Hepatocyte (in vitro differentiated cells): Measurements from ENCODE around the gene RTN4IP1. TPM values are rescaled to one million over a fixed set of nuclear protein-coding genes. Genes with fewer than 3 reads are reported as not detected.

Experiments
- DNase-seq: peaks from one replicate; pipeline ENCODE4 v3.0.0-alpha.2; 2016; ENCODE audit warnings: low spot score
- H2AFZ ChIP-seq: fragments of 200-600 bp; sonication (generic); 2 replicates; pipeline ENCODE4 v1.6.0; 2016; ENCODE audit warnings: antibody characterized with exemption, mild to moderate bottlenecking
- H3K27ac ChIP-seq: fragments of 200-600 bp; sonication (generic); 2 replicates; pipeline ENCODE4 v1.5.1; 2016; ENCODE audit warnings: mild to moderate bottlenecking
- H3K27me3 ChIP-seq: fragments of 200-600 bp; sonication (generic); 2 replicates; pipeline ENCODE4 v1.6.1; 2016
- H3K36me3 ChIP-seq: fragments of 200-600 bp; sonication (generic); replicated peaks from 2 replicates; pipeline ENCODE4 v1.5.1; 2016; ENCODE audit warnings: low read depth; ENCODE audit not compliant: insufficient read depth
- H3K4me1 ChIP-seq: fragments of 200-600 bp; sonication (generic); 2 replicates; pipeline ENCODE4 v1.5.1; 2016; ENCODE audit warnings: mild to moderate bottlenecking, moderate library complexity; ENCODE audit not compliant: insufficient read depth
- H3K4me2 ChIP-seq: fragments of 200-600 bp; sonication (generic); 2 replicates; pipeline ENCODE4 v1.6.0; 2016
- H3K4me3 ChIP-seq: fragments of 200-600 bp; sonication (generic); 2 replicates; pipeline ENCODE4 v1.5.1; 2016; ENCODE audit warnings: mild to moderate bottlenecking
- H3K79me2 ChIP-seq: fragments of 200-600 bp; sonication (generic); 2 replicates; pipeline ENCODE4 v1.6.0; 2017; ENCODE audit warnings: mild to moderate bottlenecking
- H3K9me2 ChIP-seq: fragments of 200-600 bp; sonication (generic); replicated peaks from 2 replicates; pipeline ENCODE4 v1.6.0; 2017; ENCODE audit warnings: mild to moderate bottlenecking; ENCODE audit not compliant: insufficient read depth
- H3K9me3 ChIP-seq: fragments of 200-600 bp; sonication (generic); 2 replicates; pipeline ENCODE4 v1.5.1; 2016; ENCODE audit warnings: low read depth, mild to moderate bottlenecking
- H4K20me1 ChIP-seq: fragments of 200-600 bp; sonication (generic); 2 replicates; pipeline ENCODE4 v1.6.0; 2016; ENCODE audit warnings: mild to moderate bottlenecking; ENCODE audit not compliant: insufficient read depth, poor library complexity, severe bottlenecking
- CTCF ChIP-seq: fragments of 200-600 bp; sonication (generic); IDR thresholded peaks from 2 replicates; pipeline ENCODE4 v1.5.1; 2016; ENCODE audit warnings: antibody characterized with exemption, mild to moderate bottlenecking; ENCODE audit not compliant: poor library complexity
- EZH2 ChIP-seq: fragments of 200-600 bp; sonication (generic); IDR thresholded peaks from 2 replicates; pipeline ENCODE4 v1.6.1; 2016; ENCODE audit warnings: antibody characterized with exemption, mild to moderate bottlenecking, borderline replicate concordance
- EZH2phosphoT487 ChIP-seq: fragments of 200-600 bp; sonication (generic); IDR thresholded peaks from one replicate; pipeline ENCODE4 v1.6.1; 2018; ENCODE audit warnings: antibody characterized with exemption, mild to moderate bottlenecking, low read depth, moderate library complexity; ENCODE audit not compliant: unreplicated experiment, severe bottlenecking
- WGBS: methylation state at CpG from one replicate; pipeline ENCODE4 v1.1.6; 2016; ENCODE audit warnings: low lambda C conversion rate; ENCODE audit errors: missing lambda C conversion rate; 5-methylcytosine and 5-hydroxymethylcytosine counted together
- polyA plus RNA-seq: library from polyadenylated mRNA; unstranded; fragments of >200 nt; fragmentation: Nextera tagmentation; extraction: Ambion mirVana; gene quantifications from 2 replicates; pipeline ENCODE4 v1.2.1, GENCODE V29; 2016
- total RNA-seq: library from RNA; depleted of rRNA; stranded (reverse); fragments of >200 nt; gene quantifications from 2 replicates; pipeline ENCODE4 v1.2.3, GENCODE V29; 2014

Gene RTN4IP1
- total and polyA plus RNA-seq, 2 experiments from 2014 or later: 4.9 to 6.2 TPM

GRCh38 chr6:106609699-106610098, 19.6 kb downstream of the RTN4IP1 start:
- Histone ChIP-seq H3K9me3 (no peaks in the 10 kb centered on the region), H3K4me2 (no peak overlapping the region), H3K4me1 (no peaks in the 10 kb centered on the region), H3K9me2 (no peaks in the 10 kb centered on the region), H3K27me3 (no peaks in the 10 kb centered on the region), H3K27ac (no peak overlapping the region), H3K4me3 (no peak overlapping the region), H2AFZ (no peak overlapping the region), H4K20me1 (no peaks in the 10 kb centered on the region), H3K79me2 (no peaks in the 10 kb centered on the region), H3K36me3 (no peaks in the 10 kb centered on the region)
- TF ChIP-seq CTCF: peak; percentile 48
- TF ChIP-seq EZH2: no peak
- TF ChIP-seq EZH2phosphoT487: no peak
- WGBS: 78% methylated on average over 6 of the region's 6 CpGs
- peak; percentile 50 for DNase-seq

GRCh38 chr6:106608080-106608668, 21.1 kb downstream of the RTN4IP1 start:
- whole genome bisulfite sequencing: 14% methylated on average over 2 of the region's 2 CpGs

GRCh38 chr6:106600329-106600728, 29.0 kb downstream of the RTN4IP1 start:
- Histone ChIP-seq H3K27me3 (no peaks in the 10 kb centered on the region), H3K9me2 (no peaks in the 10 kb centered on the region), H3K4me1 (no peaks in the 10 kb centered on the region), H3K4me2 (no peak overlapping the region), H3K79me2 (no peaks in the 10 kb centered on the region), H4K20me1 (no peaks in the 10 kb centered on the region), H2AFZ (no peak overlapping the region), H3K36me3 (no peaks in the 10 kb centered on the region), H3K9me3 (no peaks in the 10 kb centered on the region), H3K27ac (no peak overlapping the region), H3K4me3 (no peak overlapping the region)
- TF ChIP-seq EZH2 (no peak), EZH2phosphoT487 (no peak), CTCF (no peak)
- WGBS: 90% methylated on average over 2 of the region's 2 CpGs
- DNase-seq: no peak

More at GRCh38 chr6:106608080-106608668, 21.1 kb downstream of the RTN4IP1 start:
- no peaks in the 10 kb centered on the region for H3K79me2 ChIP-seq
- no peaks in the 10 kb centered on the region for H3K36me3 ChIP-seq
- no peak overlapping the region for H3K4me3 ChIP-seq
- H3K27me3 ChIP-seq: no peaks in the 10 kb centered on the region
- no peak overlapping the region for H3K4me2 ChIP-seq
- no peaks in the 10 kb centered on the region for H3K9me3 ChIP-seq
- TF ChIP-seq EZH2phosphoT487 (no peak), CTCF (peak; percentile 57)
- no peaks in the 10 kb centered on the region for H3K4me1 ChIP-seq
- H3K27ac ChIP-seq: no peak overlapping the region
- no peak overlapping the region for H2AFZ ChIP-seq
- no peaks in the 10 kb centered on the region for H4K20me1 ChIP-seq
- peak; percentile 70 for DNase-seq
- H3K9me2 ChIP-seq: no peaks in the 10 kb centered on the region

- no peaks in the 10 kb centered on the region for H3K27me3 ChIP-seq
- no peak overlapping the region for H3K4me2 ChIP-seq
- no peak overlapping the region for H3K4me3 ChIP-seq
- H3K4me1 ChIP-seq: no peaks in the 10 kb centered on the region
- H3K9me2 ChIP-seq: no peaks in the 10 kb centered on the region
- no peaks in the 10 kb centered on the region for H3K36me3 ChIP-seq
- no peak overlapping the region for H3K27ac ChIP-seq
- no peaks in the 10 kb centered on the region for H3K79me2 ChIP-seq
- no peak for TF ChIP-seq CTCF
- TF ChIP-seq EZH2: no peak
- no peak for TF ChIP-seq EZH2phosphoT487
- no peaks in the 10 kb centered on the region for H3K9me3 ChIP-seq
- 50% methylated on average over 2 of the region's 2 CpGs for WGBS
- no peak for DNase-seq
- H4K20me1 ChIP-seq: no peaks in the 10 kb centered on the region
- no peak overlapping the region for H2AFZ ChIP-seq
These were observed 29.9 kb downstream of the RTN4IP1 start for GRCh38 chr6:106599440-106599839.
